Ureter (tissue), 1 donor: Measurements from ENCODE around the gene FLT4. TPM values are rescaled to one million over a fixed set of nuclear protein-coding genes. Genes with fewer than 3 reads are reported as not detected.

Experiments
- DNase-seq: peaks from one replicate; pipeline ENCODE4 v3.0.0-alpha.2; 2020; ENCODE audit warnings: low spot score
- total RNA-seq: library from RNA; stranded (reverse); gene quantifications from one replicate; pipeline ENCODE4 v1.2.4, GENCODE V29; 2023
- donor health status: DM: yes; HTN: yes; CAD: no.

The FLT4 gene
- total RNA-seq, 1 donor from 2014 or later, result 12.1 TPM

DNA sequence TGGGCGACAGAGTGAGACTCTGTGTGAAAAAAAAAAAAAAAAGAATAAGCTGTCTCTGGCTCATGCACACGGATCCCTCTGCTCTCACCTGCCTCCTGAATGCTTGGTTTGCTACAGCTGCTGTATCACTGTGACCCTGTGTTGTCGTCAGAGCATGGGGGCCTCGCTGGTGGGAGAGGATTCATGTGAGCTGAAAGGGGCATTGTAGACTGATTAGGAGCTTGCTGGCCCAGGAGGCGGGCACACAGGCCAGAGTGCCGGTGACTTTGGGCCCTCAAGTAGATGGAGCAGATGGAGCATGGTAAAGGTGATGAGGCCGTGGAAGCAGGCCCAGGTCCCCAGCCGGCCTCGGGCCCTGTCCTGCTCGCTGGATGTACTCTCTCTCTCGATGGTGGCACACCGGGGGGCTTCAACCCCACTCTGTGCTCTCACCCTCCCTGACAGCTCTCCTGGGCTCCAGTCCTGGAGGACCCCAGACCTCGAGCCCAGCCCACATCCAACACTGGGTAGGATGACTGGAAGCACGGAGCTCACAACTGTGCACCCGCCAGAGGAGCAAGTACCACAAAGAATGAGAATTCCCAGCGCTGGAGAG is 7.1 kb downstream of the FLT4 start:
- no peak for DNase-seq

DNA sequence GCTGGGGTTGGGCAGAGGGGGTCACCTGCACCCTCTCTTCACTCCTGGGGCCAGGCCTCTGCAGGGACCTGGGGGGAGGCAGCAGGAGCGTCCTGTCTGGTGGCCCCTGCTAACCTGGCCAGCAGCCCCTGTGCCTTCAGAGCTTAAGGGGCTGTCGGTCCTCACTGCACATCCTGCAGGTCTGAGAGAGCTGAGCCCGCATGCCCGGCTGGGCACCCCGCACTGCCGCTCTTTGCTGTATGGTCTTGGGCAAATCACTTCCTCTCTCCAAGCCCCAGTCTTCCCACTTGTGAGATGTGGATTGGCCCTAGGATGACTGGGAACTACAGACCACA is 7.9 kb downstream of the FLT4 start:
- DNase-seq, result no peak

DNA sequence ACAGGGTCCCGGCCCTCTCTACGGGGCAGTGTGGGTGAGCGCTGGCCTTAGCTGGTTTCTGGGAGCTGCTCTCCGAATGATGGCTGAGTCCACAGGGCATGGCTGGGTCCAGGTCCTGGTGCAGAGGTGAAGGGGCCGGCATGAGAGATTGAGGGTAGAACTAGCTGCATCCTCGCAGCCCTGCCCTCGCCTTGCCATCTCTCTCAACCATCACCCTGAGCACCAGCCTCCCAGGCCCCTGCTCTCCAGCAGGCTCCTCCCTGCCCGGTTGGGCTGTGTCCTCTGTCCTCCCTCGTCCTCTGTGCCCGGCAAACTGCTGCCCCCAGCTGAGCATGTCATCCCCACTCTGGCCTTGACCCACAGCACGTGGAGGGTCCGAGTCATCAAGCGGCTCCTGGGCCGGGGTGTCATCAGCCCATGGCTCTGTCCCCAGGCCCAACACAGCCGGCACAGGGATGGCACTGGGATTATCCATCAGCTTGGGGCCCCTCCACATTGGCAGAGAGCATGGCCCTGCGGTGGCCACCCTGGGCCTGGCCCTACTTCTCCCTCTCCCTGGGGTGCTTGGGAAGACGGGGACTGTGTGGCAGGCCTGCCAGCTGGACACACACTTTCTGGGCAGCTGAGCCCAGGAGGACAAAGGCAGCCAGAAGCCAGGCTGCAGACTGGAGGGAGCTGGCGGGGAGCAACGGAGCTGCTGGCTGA is 8.4 kb downstream of the FLT4 start:
- no peak for DNase-seq

DNA sequence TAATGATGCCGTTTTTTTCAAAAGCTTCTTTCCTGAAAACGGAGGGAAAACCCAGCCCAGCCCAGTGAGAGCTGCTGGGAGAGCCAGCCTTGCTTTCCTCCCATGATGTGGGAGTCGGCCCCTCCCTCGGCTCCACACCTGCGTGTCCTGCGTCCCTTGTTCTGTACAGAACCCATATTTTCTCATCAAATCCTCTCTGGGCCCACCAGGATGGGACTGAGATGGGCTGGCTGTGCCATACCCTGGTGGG is 8.9 kb downstream of the FLT4 start:
- DNase-seq, result no peak

DNA sequence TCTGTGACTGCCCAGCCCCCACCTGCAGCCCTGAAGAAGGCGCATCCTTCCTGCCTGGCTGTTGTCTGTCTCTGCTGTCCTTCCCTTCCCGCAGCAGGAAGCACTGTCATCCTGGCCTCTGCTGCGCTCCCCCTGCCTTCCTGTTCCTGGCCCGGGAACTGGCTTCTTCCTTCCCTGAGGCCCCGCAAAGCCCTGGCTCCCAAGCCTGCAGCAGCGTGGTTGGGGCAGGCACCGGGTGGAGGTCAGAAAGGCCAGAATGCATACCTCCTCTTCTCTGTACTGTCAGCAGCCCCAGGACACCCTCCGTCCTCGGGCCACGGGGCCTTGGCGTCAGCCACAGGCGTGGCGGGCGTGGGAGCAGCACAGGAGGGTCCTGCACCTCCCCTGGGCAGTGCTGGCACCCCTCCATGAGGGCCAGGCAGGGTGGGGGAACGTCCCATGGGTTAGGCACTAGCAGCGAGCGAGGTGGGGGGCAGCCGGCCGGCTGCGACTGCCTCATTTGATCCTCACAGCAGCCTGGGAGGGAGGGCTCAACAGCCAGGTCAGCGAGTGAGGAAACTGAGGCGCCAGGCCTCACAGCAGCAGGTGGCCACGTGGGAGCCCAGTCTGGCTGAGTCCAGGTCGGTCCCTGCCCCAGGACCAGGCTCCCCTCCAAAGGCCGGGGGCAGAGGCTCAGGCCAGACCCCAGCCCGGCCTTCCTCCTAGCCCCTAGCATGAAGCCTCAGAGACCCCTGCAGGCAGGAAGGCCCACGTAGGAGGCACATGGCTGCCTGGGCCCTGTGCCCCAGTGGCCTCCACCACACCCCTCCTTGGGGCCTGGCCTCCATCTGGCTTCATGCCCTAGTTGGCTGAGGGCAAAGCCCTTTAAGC is 9.4 kb downstream of the FLT4 start:
- no peak for DNase-seq

DNA sequence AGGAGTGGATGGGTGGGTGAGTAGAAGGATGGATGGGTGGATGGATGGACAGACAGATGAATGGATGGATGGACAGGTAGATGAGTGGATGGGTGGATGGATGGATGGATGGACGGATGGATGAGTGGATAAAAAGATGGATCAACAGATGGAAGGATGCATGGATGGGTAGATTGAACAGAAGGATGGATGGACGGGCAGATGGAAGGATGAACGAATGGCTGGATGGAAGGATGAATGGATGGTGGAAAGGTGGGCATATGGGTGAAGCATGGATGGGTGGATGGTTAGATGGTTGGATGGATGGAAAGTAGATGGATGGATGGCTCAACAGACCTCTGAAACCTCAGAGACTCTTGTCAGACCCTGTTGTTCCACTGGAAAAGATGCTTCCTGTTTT is 10.1 kb downstream of the FLT4 start:
- no peak for DNase-seq

DNA sequence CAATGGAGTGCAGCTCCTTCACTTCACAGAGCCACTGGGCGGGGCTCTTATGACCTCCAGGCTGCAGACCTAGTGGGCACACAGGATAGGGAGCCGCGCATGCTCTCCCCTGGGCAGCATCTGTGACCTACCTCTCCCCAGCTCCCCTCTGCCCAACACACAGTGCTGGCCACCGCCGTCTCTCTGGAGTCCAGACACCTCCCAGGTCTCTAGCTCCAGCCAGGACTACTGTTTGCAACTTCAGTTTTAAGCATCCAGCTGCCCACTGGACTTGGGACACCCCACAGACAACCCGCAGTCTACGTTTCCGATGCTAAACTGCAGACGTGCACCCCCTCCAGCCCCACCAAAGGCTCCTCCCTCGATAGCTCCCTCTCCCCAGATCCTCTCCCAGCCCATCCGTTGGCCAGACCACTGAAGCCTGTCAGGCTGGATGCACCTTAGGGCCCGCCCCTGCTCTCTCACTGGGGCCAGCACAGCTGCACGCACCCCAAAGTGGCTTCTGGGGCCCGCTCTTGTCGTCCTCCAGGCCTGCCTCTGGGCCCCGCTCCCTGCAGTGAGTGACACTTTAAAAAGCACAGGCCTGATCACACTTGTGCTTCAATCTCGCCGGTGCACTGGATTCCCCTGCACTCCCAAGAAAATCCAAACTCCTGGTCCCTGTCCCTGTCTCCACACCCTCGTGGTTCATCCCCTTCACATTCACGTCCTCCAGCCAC is 11.3 kb downstream of the FLT4 start:
- DNase-seq, result no peak

DNA sequence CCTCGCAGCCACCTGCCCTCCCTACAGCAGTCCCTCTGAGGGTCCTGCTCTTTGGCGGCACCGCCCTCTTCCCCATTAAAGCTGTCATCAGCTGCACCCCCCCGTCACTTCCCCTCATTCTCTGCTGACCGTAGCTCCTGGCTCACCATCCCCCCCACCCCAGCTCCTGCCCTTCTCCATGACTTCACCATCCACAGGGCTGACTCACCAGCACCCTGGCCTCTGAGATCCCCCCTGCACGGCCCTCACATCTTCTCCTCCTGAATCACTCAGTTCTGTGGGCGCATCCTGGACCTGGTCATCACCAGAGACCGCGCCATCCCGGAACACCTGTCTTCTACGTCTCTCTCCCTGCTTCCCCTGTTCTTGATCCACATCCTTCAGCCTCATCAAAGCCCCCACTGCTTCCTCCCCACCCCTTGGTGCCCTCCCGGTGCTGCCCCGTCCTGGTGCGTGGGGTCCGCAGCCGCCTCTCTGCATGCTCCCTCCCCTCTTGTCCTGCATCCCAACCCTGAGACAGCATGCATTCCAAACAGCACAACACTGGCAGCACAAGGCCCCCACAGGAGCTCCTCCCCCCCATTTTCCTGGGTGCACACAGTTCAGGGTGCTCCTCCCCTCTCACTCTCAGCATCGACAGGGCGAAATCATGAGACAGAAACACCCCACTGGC is 12.9 kb downstream of the FLT4 start:
- DNase-seq, result no peak

DNA sequence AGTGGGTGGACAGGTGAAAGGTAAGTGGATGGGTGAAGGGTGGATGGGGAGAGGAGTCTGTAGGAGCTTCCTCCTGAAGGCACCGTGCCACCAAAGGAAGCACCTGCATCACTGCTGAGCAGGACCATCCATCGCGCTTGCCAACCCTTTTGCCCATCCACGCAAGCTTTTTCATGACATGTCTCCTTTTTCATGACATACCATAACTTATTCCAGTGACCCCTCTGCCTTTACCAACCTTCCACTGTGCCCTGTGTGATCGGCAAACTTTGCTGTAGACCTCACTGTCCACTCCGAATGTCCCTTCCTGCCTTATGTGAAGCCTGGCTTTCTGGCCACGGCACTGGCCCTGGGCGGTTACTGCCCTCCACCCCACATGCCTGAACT is 13.4 kb downstream of the FLT4 start:
- DNase-seq, result no peak

DNA sequence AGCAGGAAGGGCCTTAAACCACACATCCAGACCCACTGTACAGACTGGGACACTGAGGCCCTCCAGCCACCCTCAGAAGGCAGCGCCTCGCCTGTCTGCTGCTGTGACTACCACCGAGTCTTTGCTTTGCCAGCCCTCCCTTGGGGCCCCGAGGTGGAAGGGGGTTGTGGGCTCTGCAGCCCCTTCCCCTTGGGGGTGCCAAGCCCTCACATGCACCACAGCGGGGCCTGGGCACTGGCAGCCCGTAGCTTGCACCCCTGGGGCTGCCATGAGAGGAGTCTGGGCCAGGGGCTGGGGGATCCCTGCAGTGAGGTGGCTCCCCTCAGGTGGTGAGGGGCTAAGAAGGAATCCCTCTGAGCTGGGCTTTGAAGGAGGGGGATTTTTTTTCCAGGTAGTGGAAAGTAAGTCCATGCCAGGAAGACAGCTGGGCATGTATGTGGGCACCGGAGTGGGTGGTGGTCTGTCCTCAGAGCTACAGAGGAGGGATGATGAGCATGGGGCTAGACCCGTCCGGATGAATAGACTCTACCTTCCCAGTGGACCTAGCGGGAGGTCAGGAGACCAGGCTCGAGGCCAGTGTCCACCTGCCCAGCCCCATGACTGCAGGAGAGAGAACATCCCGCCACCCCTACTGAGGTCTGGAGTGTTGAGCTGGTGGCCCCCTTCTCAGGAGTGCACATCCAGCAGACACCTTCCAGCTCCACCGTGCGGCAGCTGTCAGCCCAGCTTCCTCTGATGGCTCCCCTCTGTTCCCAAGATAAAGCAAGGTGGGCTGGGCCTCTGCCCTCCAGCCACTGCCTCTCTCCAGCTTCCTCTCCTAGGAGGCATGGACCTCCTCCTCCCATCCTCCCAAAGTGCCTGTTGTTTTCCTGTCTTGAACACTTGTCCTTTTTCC is 15.9 kb downstream of the FLT4 start:
- no peak for DNase-seq

DNA sequence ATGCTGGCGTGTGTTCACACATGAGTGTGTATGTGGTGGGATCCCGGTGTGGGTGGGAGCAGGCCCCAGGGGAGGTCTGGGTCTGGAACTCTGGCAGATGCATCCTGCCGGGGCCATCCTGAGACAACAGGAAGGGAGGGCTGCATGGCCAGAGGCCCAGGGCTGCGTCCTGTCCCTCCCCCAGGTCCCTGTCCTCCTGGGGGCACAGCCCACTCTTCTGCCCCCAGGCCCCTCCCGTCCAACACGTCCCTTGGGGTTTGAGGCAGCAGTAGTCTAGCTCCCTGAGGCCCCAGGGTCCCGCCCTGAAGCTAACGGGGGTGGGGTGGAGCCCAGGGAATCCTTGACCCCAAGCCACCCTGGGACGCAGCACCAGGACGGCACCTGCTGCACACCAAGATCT is 16.6 kb downstream of the FLT4 start:
- no peak for DNase-seq

DNA sequence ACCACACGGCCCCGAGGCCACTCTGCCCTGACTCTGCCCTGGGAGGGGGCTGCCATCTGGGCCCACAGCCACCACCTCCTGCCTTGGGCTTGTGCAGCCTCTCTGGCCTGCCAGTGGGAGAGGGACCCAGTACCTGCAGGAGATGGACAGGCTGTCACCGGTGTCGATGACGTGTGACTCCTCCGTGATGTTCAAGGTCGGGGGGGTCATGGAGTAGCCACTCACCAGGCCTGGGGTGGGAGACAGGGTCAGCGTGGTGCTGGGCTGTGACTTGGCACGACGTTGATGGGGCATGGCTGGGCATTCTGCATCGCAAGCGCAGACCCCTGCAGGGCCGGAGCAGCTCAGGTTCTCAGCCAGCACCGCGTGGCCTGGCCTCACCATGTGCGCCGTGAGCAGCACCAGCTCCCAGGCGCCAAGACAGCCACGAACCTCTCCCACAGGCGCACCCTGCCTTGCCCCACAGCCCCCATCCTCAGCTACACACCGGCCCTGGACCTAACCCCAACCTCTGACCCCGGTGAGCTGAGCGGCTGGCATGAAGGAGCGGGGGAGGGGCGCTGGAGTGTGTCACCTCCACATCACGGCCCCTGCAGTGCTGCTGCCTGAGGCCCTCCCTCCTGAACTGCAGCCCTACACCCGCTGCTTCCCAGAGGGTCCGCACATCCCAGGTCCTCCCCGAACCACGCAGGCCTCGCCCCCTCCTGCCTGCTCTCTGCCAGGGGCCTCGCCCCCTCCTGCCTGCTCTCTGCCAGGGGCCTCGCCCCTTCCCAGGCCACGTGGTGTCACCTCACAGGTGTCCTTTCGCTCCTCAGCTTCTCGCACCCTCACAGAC is 17.6 kb downstream of the FLT4 start:
- no peak for DNase-seq

DNA sequence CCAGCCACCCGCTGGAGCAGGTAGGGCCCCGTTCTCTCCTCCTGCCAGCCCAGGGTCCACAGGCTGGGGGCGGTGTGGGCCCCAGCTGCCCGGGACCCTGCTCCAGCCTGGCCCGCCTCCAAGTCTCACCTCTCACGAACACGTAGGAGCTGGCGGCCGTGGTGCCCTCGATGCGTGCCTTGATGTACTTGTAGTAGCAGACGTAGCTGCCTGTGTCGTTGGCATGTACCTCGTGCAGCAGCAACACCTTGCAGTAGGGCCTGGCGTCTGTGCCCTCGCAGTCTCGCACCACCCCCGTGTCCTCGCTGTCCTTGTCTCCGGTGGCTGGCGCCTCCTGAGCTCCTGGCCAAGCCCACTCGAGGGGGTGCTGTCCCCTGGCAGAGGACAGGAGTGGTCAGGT is 19.0 kb downstream of the FLT4 start:
- no peak for DNase-seq

DNA sequence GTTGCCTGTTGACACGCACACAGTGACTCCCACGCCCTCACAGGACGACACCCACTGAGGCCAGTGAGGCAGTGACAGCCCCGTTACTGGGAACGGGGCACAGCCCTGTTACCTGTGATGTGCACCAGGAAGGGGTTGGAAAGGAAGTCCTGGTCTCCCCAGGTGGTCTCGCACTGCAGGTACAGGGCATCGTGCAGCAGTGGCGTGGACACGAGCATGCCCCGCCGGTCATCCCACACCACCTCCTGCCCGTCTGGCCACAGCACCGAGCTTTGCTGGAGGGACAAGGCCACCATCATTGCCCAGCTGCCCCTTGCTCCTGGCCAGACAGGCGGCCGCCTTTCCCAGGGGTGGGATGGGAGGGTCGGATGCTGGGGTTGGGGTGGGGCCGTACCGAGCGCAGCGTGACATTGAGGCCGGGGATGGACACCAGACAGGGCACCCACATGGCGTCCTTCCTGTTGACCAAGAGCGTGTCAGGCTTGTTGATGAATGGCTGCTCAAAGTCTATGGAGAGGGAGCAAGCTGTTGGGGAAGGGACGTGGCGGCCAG is 19.5 kb downstream of the FLT4 start:
- DNase-seq, result no peak

DNA sequence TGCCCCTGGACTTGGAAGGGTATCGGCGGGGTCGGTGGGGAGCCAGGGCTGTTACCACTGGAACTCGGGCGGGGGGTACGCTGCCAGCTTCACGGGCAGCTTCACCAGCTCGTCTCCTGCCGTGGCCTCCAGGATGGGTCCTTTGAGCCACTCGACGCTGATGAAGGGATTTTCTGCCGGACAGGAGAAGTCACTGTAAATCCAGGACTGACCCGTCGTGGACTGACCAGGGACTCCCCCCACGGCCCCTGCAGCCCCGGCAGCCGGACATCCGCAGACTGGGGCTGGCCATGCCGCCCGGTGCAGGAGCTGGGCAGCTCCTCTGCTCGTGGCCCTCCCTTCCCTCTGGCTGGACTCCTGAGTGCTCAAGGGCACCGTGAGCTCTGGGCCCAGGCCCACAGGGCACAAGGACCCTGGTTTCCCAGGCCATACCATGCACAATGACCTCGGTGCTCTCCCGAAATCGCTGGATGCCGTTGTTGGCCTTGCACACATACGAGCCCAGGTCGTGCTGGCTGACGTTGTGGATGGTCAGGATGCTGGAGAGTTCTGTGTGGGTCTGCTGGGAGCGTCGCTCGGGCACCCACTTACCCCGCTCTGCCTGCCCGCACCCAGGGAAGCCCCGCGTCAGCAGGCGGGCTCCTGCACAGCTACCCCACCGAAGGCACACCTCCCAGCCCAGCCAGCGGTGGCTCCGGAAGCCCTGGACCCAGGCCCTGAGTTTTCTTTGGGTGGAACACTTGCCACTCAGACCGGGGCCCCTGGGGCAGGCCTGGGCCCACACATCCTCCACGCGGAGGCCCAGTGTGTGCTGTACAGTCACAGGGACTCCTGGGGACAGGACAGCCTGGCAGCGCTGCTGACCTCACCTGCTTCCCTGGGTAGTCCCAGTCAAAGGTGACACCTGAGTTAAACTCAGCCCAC is 20.3 kb downstream of the FLT4 start:
- no peak for DNase-seq

DNA sequence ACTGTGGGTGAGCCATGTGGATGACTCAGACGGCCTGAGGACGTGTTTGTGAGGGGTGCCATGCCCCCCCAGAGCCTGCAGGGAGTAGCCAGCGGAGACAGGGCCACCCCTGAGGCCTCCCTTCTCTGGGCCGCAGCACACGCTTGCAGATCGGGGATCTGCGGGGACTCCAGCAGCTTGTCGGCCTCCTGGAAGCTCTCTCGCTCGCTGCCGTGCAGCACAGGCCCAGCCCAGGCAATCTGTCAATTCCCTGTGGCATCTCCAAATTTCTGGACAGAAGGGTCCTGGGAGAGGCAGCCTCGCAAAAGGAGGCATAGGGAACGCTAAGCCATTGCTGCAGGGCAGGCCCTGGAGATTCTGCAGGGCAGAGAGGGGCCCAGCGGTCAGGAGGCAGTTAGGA is 21.2 kb downstream of the FLT4 start:
- no peak for DNase-seq

DNA sequence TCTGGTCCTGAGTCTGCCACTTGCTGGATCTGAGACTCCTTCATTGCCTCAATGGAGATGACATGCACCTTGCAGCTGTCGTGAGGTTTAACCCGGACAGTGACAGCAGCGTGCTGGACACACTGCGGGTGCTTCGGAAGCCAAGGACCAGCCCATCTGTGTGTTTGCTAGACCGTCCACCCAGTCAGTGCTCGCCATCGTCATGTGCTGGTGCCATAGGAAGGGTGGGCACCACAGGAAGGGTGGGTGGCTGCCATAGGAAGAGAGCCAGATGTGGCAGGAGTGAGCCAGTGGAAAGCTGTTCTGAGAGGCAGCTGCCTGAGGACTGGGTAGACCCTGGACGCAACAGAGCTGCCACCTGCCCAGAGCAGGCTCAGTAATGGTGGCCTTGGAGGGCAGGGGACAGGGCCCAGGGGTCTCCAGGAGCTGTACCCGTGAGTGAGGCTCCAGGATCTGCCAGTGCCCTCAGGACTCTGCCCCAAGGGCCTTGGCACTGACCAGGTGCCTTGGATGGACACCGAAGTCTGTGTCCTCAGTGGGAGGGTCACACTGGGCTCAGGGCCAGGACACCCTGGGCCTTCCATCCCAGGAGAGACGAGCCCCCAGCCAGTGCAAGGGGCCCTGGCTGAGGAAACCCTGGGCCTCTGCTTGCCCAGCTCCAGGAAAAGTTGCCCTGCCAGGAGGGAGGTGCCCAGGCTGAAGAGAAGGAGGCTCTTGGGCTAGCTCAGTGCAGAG is 21.8 kb downstream of the FLT4 start:
- DNase-seq, result no peak
